Measurements from ENCODE around the gene TUB. TPM values are rescaled to one million over a fixed set of nuclear protein-coding genes. Genes with fewer than 3 reads are reported as not detected.

The TUB gene
- total RNA-seq, 4 donors from 2014 or later: 1.9 to 8.5 (median 3.0) TPM

GRCh38 chr11:8055836-8056526, 25.0 kb upstream of the TUB start:
- WGBS: 86% methylated on average over 9 of the region's 10 CpGs
- peak in 1 of 2 donors; percentile 54 for DNase-seq (ENCODE audit: low spot score in 2 of 2)
- no peak overlapping the region for H3K27ac ChIP-seq

GRCh38 chr11:8056810-8057463, 24.1 kb upstream of the TUB start:
- Histone ChIP-seq H3K27me3 (no peaks in the 10 kb centered on the region), H3K36me3 (no peaks in the 10 kb centered on the region), H3K4me3 (no peak overlapping the region), H3K9me3 (no peaks in the 10 kb centered on the region), H3K4me1 (peaks cover 23% of the 10 kb centered on the region), H3K27ac (peak overlapping the region; percentile 75)
- DNase-seq (ENCODE audit: low spot score in 2 of 2): peak; percentile 88 to 92
- no peak for TF ChIP-seq EP300 (IDR thresholded peaks at IDR 0.05)
- peak in 2 of 3 donors; percentile 78 to 90 for TF ChIP-seq POLR2AphosphoS5 (IDR thresholded peaks at IDR 0.05)
- WGBS: 49% methylated on average over 11 of the region's 12 CpGs

More at GRCh38 chr11:8055836-8056526, 25.0 kb upstream of the TUB start:
- Histone ChIP-seq H3K27me3 (no peaks in the 10 kb centered on the region), H3K4me1 (peaks cover 22% of the 10 kb centered on the region), H3K36me3 (no peaks in the 10 kb centered on the region), H3K4me3 (no peak overlapping the region), H3K9me3 (no peaks in the 10 kb centered on the region)
- TF ChIP-seq EP300 (IDR thresholded peaks at IDR 0.05) (no peak), POLR2A (IDR thresholded peaks at IDR 0.05) (no peak), CTCF (IDR thresholded peaks at IDR 0.05) (no peak), POLR2AphosphoS5 (IDR thresholded peaks at IDR 0.05) (no peak)

GRCh38 chr11:8058216-8058615, 22.8 kb upstream of the TUB start:
- peaks cover 35% of the 10 kb centered on the region for H3K4me1 ChIP-seq

GRCh38 chr11:8059030-8059429, 22.0 kb upstream of the TUB start:
- peak in 1 of 2 donors; percentile 37 for DNase-seq (ENCODE audit: low spot score in 2 of 2)
- H3K27ac ChIP-seq: no peak overlapping the region

More at GRCh38 chr11:8058216-8058615, 22.8 kb upstream of the TUB start:
- Histone ChIP-seq H3K9me3 (no peaks in the 10 kb centered on the region), H3K36me3 (no peaks in the 10 kb centered on the region), H3K27ac (peak overlapping the region; percentile 75), H3K4me3 (no peak overlapping the region), H3K27me3 (no peaks in the 10 kb centered on the region)
- no peak for TF ChIP-seq POLR2A (IDR thresholded peaks at IDR 0.05)
- TF ChIP-seq POLR2AphosphoS5 (IDR thresholded peaks at IDR 0.05): no peak
- TF ChIP-seq EP300 (IDR thresholded peaks at IDR 0.05): no peak
- no peak for TF ChIP-seq CTCF (IDR thresholded peaks at IDR 0.05)
- 95% methylated on average over 9 of the region's 9 CpGs for WGBS
- DNase-seq (ENCODE audit: low spot score in 2 of 2): peak in 1 of 2 donors; percentile 30

GRCh38 chr11:8059571-8060011, 21.4 kb upstream of the TUB start:
- H3K9me3 ChIP-seq: no peaks in the 10 kb centered on the region
- no peak overlapping the region for H3K4me3 ChIP-seq
- H3K36me3 ChIP-seq: no peaks in the 10 kb centered on the region
- WGBS: 31% methylated on average over 10 of the region's 10 CpGs
- peak overlapping the region; percentile 18 for H3K27ac ChIP-seq
- no peaks in the 10 kb centered on the region for H3K27me3 ChIP-seq
- peak in 1 of 2 donors; percentile 54 for DNase-seq (ENCODE audit: low spot score in 2 of 2)
- TF ChIP-seq EP300 (IDR thresholded peaks at IDR 0.05): no peak
- TF ChIP-seq CTCF (IDR thresholded peaks at IDR 0.05): no peak
- TF ChIP-seq POLR2A (IDR thresholded peaks at IDR 0.05): no peak
- TF ChIP-seq POLR2AphosphoS5 (IDR thresholded peaks at IDR 0.05): no peak
- H3K4me1 ChIP-seq: peaks cover 38% of the 10 kb centered on the region

More at GRCh38 chr11:8059030-8059429, 22.0 kb upstream of the TUB start:
- Histone ChIP-seq H3K4me1 (peaks cover 38% of the 10 kb centered on the region), H3K27me3 (no peaks in the 10 kb centered on the region), H3K36me3 (no peaks in the 10 kb centered on the region), H3K4me3 (no peak overlapping the region), H3K9me3 (no peaks in the 10 kb centered on the region)
- TF ChIP-seq POLR2A (IDR thresholded peaks at IDR 0.05): no peak
- TF ChIP-seq CTCF (IDR thresholded peaks at IDR 0.05): no peak
- TF ChIP-seq EP300 (IDR thresholded peaks at IDR 0.05): no peak
- TF ChIP-seq POLR2AphosphoS5 (IDR thresholded peaks at IDR 0.05): no peak
- WGBS: 79% methylated on average over 7 of the region's 8 CpGs

Data from suprapubic skin (tissue), 4 donors.